Parietal lobe (tissue), 1 donor: ENCODE results near the gene CLGN. TPM values are rescaled to one million over a fixed set of nuclear protein-coding genes. Genes with fewer than 3 reads are reported as not detected.

ENCODE experiments used
- total RNA-seq: library from RNA; depleted of rRNA; stranded (reverse); fragments of >200 nt; gene quantifications from one replicate; pipeline ENCODE4 v1.2.3, GENCODE V29; 2014

Gene CLGN
- total RNA-seq = 5.0 TPM

GRCh38 chr4:140427106-140427918 lies at the start of gene CLGN:
CLGN (minus strand) TSS chr4:140427648; CDS start chr4:140413078, 14,570 bp downstream.

GRCh38 chr4:140373328-140374129 lies 53.9 kb downstream of the CLGN start, which contains the start of gene SCOC:
SCOC (plus strand) TSS chr4:140373646; CDS start chr4:140379171, 5,525 bp downstream.

Other genes starting within 250 kb of the CLGN start
- 55.1 TPM for gene SCOC, start 54.0 kb downstream of the CLGN start, total RNA-seq
- gene MGAT4D, start 70.6 kb upstream of the CLGN start, total RNA-seq = not detected
- gene ELMOD2, start 96.5 kb upstream of the CLGN start, total RNA-seq = 54.5 TPM
- gene UCP1, start 141.3 kb upstream of the CLGN start, total RNA-seq = not detected